NCI-H510A treated with DMSO at 0.1 percent for 48 hours (cell line): ENCODE results near the gene PDK2.

Experiments
- DNase-seq: peaks from one replicate; lab custom pipeline; 2025; lab: John Stamatoyannopoulos, UW

PDK2 gene

GRCh38 chr17:50094753-50095619, at the start of gene PDK2:
Gene PDK2, plus strand, starts transcription at chr17:50095351. Its CDS starts 85 bp downstream, at chr17:50095436.
- DNase-seq, result peak; percentile 96

- DNase-seq, result no peak
Measured at GRCh38 chr17:50046179-50046578, 49.0 kb upstream of the PDK2 start.

GRCh38 chr17:50046667-50047066, 48.5 kb upstream of the PDK2 start:
- no peak for DNase-seq

GRCh38 chr17:50047083-50047482, 48.1 kb upstream of the PDK2 start:
- DNase-seq, result no peak

GRCh38 chr17:50047488-50048126, 47.5 kb upstream of the PDK2 start:
- no peak for DNase-seq

GRCh38 chr17:50048146-50048720, 46.9 kb upstream of the PDK2 start:
- DNase-seq, result no peak

GRCh38 chr17:50048988-50049387, 46.2 kb upstream of the PDK2 start:
- no peak for DNase-seq

GRCh38 chr17:50049636-50050035, 45.5 kb upstream of the PDK2 start:
- peak; percentile 6 for DNase-seq

GRCh38 chr17:50050431-50051032, 44.6 kb upstream of the PDK2 start:
- DNase-seq, result no peak

GRCh38 chr17:50051082-50051576, 44.0 kb upstream of the PDK2 start:
- DNase-seq, result peak; percentile 45

GRCh38 chr17:50051606-50052005, 43.5 kb upstream of the PDK2 start:
- peak; percentile 38 for DNase-seq

GRCh38 chr17:50052241-50052796, 42.8 kb upstream of the PDK2 start:
- peak; percentile 78 for DNase-seq

GRCh38 chr17:50052822-50053653, 42.1 kb upstream of the PDK2 start:
- DNase-seq, result peak; percentile 62

GRCh38 chr17:50053654-50053960, 41.5 kb upstream of the PDK2 start:
- peak; percentile 25 for DNase-seq

- peak; percentile 96 for DNase-seq
Measured at GRCh38 chr17:50055055-50055425, 40.1 kb upstream of the PDK2 start.

GRCh38 chr17:50055426-50056216, 39.5 kb upstream of the PDK2 start, which contains the start of gene ITGA3:
Gene ITGA3, plus strand, starts transcription at chr17:50056110. Its CDS starts 330 bp downstream, at chr17:50056440.
- DNase-seq, result peak; percentile 89

- DNase-seq, result peak; percentile 78
Measured at GRCh38 chr17:50056217-50056960, 38.8 kb upstream of the PDK2 start.

- peak; percentile 68 for DNase-seq
Measured at GRCh38 chr17:50056961-50057330, 38.2 kb upstream of the PDK2 start.

GRCh38 chr17:50057521-50057991, 37.6 kb upstream of the PDK2 start:
- DNase-seq, result no peak
